ENCODE measurements around the gene AZU1.
A peak's percentile ranks its signal among the peaks of the same experiment; 100 is the strongest.

The AZU1 gene

DNA sequence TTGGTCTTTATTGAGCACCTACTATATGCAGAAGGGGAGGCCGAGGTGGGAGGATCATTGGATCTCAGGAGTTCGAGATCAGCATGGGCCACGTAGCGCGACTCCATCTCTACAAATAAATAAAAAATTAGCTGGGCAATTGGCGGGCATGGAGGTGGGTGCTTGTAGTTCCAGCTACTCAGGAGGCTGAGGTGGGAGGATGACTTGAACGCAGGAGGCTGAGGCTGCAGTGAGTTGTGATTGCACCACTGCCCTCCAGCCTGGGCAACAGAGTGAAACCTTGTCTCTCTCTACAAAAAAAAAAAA lies 35.6 kb downstream of the AZU1 start:
- TF ChIP-seq, protein P1, sequence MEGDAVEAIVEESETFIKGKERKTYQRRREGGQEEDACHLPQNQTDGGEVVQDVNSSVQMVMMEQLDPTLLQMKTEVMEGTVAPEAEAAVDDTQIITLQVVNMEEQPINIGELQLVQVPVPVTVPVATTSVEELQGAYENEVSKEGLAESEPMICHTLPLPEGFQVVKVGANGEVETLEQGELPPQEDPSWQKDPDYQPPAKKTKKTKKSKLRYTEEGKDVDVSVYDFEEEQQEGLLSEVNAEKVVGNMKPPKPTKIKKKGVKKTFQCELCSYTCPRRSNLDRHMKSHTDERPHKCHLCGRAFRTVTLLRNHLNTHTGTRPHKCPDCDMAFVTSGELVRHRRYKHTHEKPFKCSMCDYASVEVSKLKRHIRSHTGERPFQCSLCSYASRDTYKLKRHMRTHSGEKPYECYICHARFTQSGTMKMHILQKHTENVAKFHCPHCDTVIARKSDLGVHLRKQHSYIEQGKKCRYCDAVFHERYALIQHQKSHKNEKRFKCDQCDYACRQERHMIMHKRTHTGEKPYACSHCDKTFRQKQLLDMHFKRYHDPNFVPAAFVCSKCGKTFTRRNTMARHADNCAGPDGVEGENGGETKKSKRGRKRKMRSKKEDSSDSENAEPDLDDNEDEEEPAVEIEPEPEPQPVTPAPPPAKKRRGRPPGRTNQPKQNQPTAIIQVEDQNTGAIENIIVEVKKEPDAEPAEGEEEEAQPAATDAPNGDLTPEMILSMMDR (conservative IDR thresholded peaks at IDR 0.05; ENCODE audit: low read depth, low read length), result no peak
- no peak for DNase-seq (ENCODE audit: low read depth)
- no peak overlapping the region for H3K4me3 ChIP-seq (ENCODE audit: low read length)

DNA sequence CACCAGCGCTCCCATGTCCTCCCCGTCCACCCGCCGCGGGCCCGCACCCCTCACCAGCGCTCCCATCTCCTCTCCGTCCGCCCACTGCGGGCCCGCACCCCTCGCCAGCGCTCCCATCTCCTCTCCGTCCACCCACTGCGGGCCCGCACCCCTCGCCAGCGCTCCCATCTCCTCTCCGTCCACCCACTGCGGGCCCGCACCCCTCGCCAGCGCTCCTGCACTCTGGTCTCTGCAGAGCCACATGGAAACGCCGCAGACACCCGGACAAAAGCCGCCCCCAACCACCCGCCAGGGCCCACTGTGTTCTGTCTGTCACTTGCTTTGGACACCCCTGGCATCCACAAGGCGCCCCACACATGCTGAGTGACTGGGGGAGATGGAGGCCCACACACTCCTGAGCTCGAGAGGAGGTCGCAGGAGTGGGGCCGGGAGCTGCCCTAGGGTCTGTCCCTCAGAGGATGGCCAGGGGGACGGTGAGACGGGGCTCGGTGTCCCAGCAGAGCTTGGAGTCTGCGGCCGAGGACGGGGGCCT lies 39.2 kb downstream of the AZU1 start:
- DNase-seq (ENCODE audit: low read depth), result no peak
- TF ChIP-seq, protein P1 (conservative IDR thresholded peaks at IDR 0.05; ENCODE audit: low read depth, low read length), result no peak
- no peak overlapping the region for H3K4me3 ChIP-seq (ENCODE audit: low read length)

DNA sequence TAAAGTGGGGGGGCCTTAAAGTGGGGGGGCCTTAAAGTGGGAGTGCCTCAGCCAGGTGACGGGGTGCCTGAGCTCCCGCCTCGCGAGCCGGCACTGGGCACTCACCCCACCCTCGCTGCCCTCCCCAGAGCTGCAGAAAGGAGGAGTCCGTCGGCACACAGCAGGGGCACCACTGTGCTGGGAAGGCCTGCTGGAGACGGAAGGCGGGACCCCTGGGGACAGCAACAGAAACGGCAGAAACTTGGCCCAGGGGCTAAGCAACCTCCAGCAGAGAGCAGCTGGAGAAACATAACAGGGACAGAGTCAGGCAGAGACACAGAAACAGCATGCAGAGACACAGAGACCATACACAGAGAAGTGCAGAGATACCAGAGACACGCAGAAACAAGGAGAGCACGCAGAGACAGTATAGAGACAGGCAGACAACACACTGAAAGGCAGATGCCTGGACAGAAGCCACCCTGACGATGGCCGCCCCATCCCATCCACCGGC lies 39.7 kb downstream of the AZU1 start:
- TF ChIP-seq, protein P1 (conservative IDR thresholded peaks at IDR 0.05; ENCODE audit: low read depth, low read length), result no peak
- no peak for DNase-seq (ENCODE audit: low read depth)
- H3K4me3 ChIP-seq (ENCODE audit: low read length), result no peak overlapping the region

DNA sequence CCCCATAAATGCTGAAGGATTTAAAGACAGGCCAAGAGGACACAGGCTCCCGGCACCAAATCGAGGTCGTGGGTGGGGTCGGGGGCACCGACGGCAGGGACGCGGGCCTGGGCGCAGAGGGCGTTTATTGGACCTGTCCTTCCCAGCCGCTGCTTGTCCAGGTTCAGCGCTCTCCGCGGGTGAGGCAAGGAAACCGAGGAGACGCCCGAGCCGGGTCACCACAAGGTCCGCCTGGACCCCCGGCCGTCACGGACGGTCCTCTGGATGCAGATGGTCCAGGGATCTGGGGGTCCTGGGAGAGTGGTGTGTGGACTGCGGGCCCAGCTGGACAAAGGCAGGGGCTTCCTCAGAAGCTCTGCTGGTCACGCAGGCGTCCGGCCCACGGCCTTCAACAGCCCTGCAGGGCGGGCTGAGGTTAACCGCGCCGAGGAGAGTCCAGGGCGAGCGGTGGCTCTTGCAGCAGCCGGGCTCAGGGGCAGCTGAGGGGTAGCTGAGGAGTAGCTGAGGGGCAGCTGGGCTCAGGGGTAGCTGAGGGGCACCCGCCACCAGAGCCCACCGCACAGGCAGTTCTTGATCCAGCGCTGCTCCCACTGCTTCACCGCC lies 40.3 kb downstream of the AZU1 start:
- H3K4me3 ChIP-seq (ENCODE audit: low read length), result no peak overlapping the region
- DNase-seq (ENCODE audit: low read depth), result no peak
- TF ChIP-seq, protein P1 (conservative IDR thresholded peaks at IDR 0.05; ENCODE audit: low read depth, low read length), result no peak

DNA sequence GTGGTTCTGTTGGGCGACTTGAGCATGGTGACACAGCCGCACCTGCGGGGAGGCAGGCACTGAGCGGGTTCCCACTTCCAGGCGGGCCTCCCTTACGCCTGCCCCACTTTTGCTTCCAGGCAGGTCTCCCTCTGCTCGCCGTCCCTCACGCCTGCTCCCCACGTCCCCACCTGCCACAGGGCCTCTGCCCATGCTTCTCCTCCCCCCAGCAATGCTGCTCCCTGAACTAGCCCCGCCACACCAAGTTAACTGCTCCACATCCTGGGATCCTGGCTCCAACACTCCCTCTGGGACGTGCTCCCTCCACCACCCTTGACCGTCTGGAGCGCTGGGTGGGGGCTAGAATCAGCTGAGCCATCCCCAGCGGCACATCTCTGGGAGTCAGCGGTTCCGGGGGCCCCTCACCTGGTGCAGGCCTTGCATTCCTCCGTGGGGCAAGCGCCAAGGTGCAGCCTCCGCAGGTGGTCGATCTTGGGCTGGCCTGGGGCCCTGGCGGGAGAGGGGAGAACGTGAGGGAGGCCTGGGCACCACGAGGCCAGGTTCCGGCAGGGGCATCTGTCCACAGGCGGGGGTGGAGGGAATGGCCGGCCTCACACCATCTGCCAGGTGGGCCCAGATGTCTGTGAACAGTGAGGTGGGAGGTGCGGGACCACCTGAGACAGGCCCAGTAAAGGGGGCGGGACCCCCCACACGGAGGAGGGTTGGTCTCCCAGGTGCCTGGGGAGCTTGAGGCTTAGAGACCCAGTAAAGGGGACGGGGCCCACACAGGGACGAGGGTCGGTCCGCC lies 41.0 kb downstream of the AZU1 start:
- H3K4me3 ChIP-seq (ENCODE audit: low read length), result no peak overlapping the region
- TF ChIP-seq, protein P1 (conservative IDR thresholded peaks at IDR 0.05; ENCODE audit: low read depth, low read length), result no peak
- DNase-seq (ENCODE audit: low read depth), result no peak

DNA sequence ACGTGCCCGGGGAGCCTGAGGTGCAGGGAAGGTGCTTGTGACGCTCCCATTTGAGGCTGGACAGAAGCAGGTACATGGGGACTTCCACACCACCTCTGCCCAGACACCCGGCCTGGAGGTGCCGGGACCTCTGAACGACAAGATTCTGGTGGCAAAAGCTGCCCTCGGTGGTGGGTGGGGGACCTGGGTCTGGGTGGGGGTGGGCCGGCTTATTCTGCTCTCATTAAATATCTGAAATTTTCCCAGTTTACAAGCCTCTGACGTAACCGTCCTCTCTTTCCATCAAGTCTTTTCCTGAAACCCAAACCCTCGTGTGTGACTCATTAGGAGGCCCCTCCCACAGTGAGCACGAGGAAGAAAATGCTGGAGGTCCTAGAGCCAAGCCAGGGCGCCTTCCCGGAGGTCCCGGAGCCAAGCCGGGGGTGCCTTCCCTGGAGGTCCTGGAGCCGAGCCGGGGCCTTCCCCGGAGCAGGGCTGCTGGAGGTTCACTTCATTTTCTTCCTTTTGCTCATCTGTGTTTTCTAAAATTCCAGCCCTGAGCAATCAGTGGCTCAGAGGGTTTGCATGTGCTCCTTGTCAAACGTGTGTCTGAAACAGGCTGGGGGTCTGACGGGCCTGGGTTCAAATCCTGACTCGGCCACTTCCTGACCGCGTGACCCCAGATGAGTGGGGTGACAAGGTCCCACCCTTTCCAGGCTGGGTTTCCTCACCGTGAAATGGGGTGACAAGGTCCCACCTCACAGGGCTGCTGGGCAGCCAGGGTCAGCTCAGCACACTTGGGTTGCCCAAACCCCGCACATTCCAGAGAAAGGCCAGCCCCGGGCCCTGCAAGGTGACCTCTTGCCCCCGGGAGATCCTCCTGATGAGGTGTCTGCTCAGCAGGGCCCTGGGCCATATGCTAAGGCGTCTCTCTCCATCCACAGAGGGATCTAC lies 41.9 kb downstream of the AZU1 start:
- DNase-seq (ENCODE audit: low read depth), result peak; percentile 68
- no peak overlapping the region for H3K4me3 ChIP-seq (ENCODE audit: low read length)

More for the DNA sequence above, 41.9 kb downstream of the AZU1 start:
- TF ChIP-seq, protein P1 (conservative IDR thresholded peaks at IDR 0.05; ENCODE audit: low read depth, low read length), result no peak
